Measurements from ENCODE around the gene MBTPS1. TPM values are rescaled to one million over a fixed set of nuclear protein-coding genes. Genes with fewer than 3 reads are reported as not detected.
"Not testable (repeated sequence)": the region's sequence is repeated elsewhere in the genome, so short reads cannot be mapped to it uniquely, and the experiment has no call there.

The MBTPS1 gene
- polyA plus RNA-seq, 5 donors: 103 to 123 (median 112) TPM

DNA sequence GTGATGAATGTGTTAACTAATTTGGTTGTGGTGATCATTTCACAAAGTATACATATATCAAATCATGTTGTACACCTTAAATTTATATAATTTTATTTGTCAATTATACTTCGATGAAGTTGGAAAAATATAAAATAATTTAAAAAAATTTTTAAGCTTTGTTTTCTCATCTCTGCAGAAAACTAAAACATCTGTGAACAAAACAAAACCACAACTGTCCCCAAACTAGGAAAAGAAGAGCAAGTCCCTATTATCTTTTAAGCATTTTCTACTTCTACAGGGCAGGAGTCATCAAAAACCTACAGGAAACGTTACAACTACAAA is 21.7 kb upstream of the MBTPS1 start:
- no peak for DNase-seq

DNA sequence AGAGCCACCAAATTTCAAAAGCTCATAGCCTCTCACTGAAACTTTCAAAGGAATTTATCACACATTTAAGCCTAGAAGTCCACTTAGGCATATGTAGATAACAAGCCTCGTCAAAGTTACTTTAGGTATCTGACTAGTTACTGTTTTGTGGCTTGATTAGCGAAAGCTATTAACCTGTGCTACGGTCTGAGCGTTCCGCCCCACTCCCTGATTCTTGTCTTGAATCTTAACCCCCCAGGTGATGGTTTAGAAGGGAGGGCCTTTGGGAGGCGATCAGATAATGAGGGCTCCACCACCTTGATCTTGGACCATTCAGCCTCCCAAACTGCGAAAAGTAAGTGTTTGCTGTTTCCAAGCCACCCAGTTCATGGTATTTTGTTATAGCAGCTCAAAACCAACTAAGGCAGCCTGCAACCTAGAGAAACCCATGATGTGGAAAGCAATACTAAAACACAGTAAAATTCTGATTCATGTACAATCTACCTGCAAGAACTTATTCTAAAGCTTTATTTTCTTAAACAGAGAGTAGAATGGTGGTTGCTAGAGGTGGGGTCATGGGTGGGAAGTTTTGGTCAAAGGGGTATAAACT is 21.1 kb upstream of the MBTPS1 start:
- no peak for DNase-seq

GRCh38 chr16:84137287-84137686 is 20.5 kb upstream of the MBTPS1 start:
- DNase-seq: no peak

DNA sequence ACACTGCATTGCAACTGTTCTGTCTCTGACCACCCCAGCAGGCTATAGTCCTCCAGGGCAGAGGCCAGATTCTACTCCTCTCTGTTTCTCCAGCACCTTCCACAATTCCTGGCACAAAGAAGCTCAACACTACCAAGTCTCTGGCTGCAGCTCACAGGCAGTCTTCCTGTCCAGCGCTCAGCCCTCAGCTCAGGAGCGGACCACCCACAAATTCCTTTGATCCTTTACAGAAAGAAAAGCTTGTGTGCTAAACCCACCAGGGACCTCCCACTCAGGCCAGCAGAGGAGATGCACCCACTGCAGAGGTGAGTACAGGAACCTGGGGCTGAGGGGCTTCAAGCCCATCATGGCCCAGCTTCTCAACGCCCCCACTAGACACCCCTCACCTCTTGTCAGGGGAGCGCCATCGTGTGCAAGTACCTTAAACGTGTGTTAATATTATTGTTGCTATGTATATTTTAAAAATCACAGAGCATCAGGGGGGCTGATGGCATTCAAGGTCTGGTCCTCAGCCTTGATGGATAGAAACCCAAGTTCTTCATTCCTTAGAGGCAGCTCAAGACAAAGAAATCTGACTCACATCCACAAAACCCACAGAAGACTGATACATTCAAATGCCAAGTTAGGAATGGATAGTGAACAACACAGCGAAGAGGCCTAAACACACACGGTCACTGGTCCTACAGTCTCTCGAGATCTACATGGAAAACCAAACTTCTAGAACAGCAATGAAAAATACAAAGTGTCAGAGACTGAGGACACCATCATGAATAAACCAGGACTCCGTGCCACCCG is 19.8 kb upstream of the MBTPS1 start:
- DNase-seq: no peak

DNA sequence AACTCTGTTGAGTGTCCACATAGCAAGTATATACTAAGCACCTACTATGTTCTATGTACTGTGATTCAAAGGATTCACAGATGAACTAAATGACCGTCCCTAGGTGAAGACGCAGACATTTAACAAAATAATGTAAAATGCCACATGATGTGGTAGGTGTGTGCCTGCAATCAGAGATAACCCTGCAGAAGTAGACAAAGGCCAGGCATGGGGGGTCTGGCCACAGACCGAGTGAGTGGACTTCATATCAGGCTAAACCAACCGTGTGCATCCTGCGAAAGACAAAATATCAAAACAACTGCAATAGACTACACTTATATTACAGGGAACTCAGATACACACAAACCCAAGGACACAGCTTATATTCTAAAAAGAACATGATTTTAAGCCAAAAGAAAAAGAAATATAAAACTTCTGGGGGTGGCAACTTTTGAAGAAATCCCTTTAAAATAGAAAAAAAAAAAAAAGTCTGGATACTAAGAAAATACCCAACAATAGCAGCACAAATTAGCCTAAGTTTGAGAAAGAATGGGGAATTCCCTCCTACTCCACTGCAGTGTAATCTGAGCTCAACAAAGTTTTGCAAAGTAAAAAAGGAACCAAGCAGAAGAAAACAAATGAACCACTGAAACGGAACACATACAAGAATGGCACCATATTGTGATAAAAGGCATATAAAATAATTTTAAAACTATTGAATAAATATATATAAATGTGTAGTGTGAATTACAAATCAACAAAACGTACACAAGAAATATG is 16.0 kb upstream of the MBTPS1 start:
- DNase-seq: no peak

DNA sequence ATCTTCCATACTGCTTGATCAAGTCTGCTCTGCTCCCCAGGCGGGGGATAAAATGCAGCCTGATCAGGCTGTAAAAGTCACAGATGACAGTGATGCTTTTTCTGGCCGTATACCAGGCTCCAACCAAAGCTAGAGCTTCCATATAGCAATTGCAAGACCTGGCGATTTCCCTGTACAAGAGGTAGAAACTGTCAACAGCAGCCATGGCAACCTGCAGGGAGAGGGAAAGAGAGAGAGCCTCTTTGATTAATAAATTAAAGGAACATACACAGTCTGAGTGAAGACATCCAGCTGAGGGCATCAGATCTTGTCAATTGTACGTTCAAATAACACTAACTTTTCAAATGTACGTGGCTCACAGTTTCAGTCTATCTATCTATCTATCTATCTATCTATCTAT is 14.4 kb upstream of the MBTPS1 start:
- DNase-seq: no peak

- no peak for DNase-seq
Measured at GRCh38 chr16:84124257-84125073, 7.7 kb upstream of the MBTPS1 start.

DNA sequence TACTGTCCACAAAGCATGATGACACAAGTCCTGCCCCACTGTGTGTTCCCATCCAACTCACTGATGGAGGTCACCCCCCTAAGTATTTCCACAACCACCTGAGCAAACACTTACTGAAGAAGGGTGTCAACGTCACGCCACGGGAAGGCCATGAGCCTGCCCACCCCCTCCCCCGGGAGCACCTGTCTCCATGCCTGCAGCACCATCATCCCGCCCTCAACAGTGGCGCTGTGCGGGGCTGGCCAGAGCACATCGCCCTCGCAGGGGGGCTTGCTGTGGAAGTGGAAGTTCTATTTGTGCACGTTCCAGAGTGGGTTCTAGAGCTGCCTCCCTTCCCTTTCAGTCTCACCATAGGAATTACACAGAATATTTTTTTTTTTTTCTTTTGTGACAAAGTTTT is 4.3 kb upstream of the MBTPS1 start:
- no peak for DNase-seq

GRCh38 chr16:84120023-84120422 is 3.3 kb upstream of the MBTPS1 start:
- DNase-seq: no peak

DNA sequence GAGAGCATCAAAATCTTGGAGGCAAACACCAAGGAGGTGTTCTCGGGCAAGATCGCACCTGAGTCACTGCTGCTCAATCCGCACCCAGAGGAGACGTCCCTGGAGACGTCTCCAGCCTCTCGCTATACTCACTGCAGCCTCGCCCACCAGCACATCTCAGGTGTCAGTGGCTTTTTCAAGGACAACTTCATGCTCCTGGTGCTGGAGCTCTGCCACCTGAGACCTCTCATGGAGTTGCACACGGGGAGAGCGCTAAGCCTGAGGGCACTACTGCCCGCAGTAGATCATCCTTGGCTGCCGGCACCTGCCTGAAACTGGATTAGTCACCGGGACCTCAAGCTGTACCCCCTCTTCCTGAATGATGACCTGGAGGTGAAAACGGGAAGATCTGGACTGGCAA is 2.6 kb upstream of the MBTPS1 start:
- DNase-seq: no peak

GRCh38 chr16:84118315-84118714 is 1.6 kb upstream of the MBTPS1 start:
- DNase-seq: not testable (repeated sequence)

GRCh38 chr16:84117494-84117843 is 727 bp upstream of the MBTPS1 start:
- DNase-seq: no peak

GRCh38 chr16:84115919-84116719 is 623 bp downstream of the MBTPS1 start:
- peak in 1 of 2 donors; percentile 29 for DNase-seq

DNA sequence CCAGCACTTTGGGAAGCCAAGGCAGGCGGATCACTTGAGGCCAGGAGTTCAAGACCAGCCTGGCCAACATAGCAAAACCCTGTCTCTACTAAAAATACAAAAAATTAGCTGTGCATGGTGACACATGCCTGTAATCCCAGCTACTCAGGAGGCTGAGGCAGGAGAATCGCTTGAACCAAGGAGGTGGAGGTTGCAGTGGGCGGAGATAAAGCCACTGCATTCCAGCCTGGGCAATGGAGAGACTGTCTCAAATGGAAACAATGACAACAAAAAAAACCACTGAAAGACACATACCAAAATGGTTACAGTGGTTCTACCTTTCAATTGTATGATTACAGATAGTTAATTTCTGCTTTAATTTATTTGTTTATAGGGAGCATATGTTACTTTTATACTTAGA is 4.8 kb downstream of the MBTPS1 start:
- not testable (repeated sequence) for DNase-seq

GRCh38 chr16:84111525-84111924 is 5.2 kb downstream of the MBTPS1 start:
- DNase-seq: no peak

DNA sequence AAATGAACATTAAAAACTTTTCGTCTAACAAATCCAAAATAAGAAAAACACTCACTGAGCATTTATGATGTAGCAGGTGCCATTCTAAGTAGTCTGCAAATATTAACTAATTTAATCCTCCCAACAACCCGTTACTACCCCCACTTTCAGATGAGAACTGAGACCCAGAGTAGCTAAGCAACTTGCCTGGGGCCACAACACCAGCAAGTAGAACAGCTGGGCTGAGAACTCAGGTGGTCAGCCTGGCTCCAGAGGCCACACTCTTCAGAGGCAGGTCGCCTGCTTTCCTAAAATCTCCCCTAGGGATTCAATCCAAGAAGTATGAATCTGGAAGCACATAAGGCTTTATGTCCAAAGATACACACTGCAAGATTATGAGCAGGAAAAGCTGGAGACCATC is 6.2 kb downstream of the MBTPS1 start:
- no peak for DNase-seq

DNA sequence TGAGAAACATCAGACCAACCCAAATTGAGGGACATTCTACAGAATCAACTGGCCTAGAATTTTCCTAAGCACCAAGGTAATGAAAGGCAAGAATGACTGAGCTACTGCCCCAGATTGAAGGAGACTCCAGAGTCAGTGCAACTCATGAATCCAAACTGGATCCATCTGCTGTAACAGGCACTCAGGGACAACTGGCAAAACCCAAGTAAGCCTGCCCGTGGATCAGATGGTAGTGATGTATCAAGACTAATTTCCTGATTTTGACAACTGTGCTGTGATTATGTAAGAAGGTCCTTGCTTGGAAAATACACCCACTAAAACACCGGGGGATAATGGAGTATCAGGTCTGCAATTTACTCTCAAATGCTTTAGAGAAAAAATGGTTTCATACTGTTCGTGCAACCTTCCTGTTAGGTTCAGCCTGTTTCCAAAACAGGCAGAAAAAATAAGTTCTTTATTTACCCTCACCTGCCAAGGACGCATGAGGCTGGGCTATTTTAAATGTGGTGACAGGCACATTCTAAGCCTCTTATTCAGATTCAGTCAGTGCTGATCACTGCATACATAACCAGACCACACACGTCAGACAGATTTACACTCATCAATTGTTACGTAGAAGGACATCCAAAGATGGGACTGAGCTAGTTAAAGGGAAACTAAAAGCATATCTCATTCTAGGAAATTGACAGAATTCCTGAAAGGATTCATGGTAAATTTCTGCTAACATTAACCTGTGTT is 7.0 kb downstream of the MBTPS1 start:
- no peak for DNase-seq

- no peak for DNase-seq
Measured at GRCh38 chr16:84107921-84108320, 8.8 kb downstream of the MBTPS1 start.

GRCh38 chr16:84105948-84106740 is 10.6 kb downstream of the MBTPS1 start:
- DNase-seq: no peak

- DNase-seq: no peak
Measured at GRCh38 chr16:84105301-84105815, 11.4 kb downstream of the MBTPS1 start.
